K562 (cell line): ENCODE results near the gene ZNF428. TPM values are rescaled to one million over a fixed set of nuclear protein-coding genes. Genes with fewer than 3 reads are reported as not detected.

Source experiments
- CREM ChIP-seq: IDR thresholded peaks from 2 replicates; pipeline ENCODE4 v1.6.1; 2014; ENCODE audit warnings: antibody characterized with exemption, low read depth
- DMBX1 ChIP-seq: fragments of 250-450 bp; sonication (Bioruptor Pico); IDR thresholded peaks from 2 replicates; pipeline ENCODE4 v1.8.0; 2022; ENCODE audit warnings: inconsistent platforms, mild to moderate bottlenecking, moderate library complexity, borderline replicate concordance
- KDM5B ChIP-seq: fragments of 200-600 bp; sonication (generic); IDR thresholded peaks from 2 replicates; pipeline ENCODE4 v1.6.1; 2012; ENCODE audit warnings: low read depth, mild to moderate bottlenecking, moderate library complexity, low read length, control low read depth, inconsistent platforms; ENCODE audit not compliant: insufficient replicate concordance
- THRAP3 ChIP-seq: fragments of 450-650 bp; IDR thresholded peaks from 2 replicates; pipeline ENCODE4 v1.6.1; 2016; ENCODE audit warnings: mild to moderate bottlenecking, inconsistent platforms, borderline replicate concordance
- polyA plus RNA-seq, 8 experiments: library from polyadenylated mRNA; depleted of rRNA in 4 of 8; stranded (reverse) in 5 of 8; unstranded in 3 of 8; fragments of >200 nt; fragmentation: Nextera tagmentation in 2 of 8; fragmentation: Illumina TruSeq in 1 of 8; extraction: Ambion mirVana in 2 of 8; extraction: Trizol in 1 of 8; gene quantifications; 2 replicates each; pipeline versions ENCODE4 v1.2.1 to v1.2.3, GENCODE V29; 2011 to 2014; ENCODE audit warnings: inconsistent platforms in 1 of 8, missing spikeins in 1 of 8
- total RNA-seq, 7 experiments: library from RNA; depleted of rRNA in 6 of 7; stranded (reverse); fragments of >200 nt in 6 of 7; fragmentation: Illumina TruSeq in 2 of 7; extraction: Trizol in 2 of 7; gene quantifications; 2 replicates each; pipeline versions ENCODE4 v1.2.1 to v1.2.3, GENCODE V29; 2011 to 2021; ENCODE audit warnings: low replicate concordance in 1 of 7
- TF ChIP-seq, protein P1 (sequence below): fragments of 450-650 bp; IDR thresholded peaks from 2 replicates; pipeline ENCODE4 v1.6.1; 2018; ENCODE audit not compliant: partially characterized antibody
- TF ChIP-seq, protein P2 (sequence below): fragments of 450-650 bp; IDR thresholded peaks from 2 replicates; pipeline ENCODE4 v1.6.1; 2014; ENCODE audit warnings: low read depth, mild to moderate bottlenecking, moderate library complexity, borderline replicate concordance
- TF ChIP-seq, protein P3 (sequence below): fragments of 200-600 bp; sonication (generic); IDR thresholded peaks from one replicate; pipeline ENCODE4 v1.6.1; 2012; ENCODE audit warnings: mild to moderate bottlenecking, low read depth, low read length, inconsistent platforms

Gene ZNF428
- total and polyA plus RNA-seq, 9 of the 15 experiments (the other 6 are each of a cell fraction or from before 2014, with no cell fraction given) = 0.15 to 85.7 (median 15.9) TPM

- TF ChIP-seq, protein P1, sequence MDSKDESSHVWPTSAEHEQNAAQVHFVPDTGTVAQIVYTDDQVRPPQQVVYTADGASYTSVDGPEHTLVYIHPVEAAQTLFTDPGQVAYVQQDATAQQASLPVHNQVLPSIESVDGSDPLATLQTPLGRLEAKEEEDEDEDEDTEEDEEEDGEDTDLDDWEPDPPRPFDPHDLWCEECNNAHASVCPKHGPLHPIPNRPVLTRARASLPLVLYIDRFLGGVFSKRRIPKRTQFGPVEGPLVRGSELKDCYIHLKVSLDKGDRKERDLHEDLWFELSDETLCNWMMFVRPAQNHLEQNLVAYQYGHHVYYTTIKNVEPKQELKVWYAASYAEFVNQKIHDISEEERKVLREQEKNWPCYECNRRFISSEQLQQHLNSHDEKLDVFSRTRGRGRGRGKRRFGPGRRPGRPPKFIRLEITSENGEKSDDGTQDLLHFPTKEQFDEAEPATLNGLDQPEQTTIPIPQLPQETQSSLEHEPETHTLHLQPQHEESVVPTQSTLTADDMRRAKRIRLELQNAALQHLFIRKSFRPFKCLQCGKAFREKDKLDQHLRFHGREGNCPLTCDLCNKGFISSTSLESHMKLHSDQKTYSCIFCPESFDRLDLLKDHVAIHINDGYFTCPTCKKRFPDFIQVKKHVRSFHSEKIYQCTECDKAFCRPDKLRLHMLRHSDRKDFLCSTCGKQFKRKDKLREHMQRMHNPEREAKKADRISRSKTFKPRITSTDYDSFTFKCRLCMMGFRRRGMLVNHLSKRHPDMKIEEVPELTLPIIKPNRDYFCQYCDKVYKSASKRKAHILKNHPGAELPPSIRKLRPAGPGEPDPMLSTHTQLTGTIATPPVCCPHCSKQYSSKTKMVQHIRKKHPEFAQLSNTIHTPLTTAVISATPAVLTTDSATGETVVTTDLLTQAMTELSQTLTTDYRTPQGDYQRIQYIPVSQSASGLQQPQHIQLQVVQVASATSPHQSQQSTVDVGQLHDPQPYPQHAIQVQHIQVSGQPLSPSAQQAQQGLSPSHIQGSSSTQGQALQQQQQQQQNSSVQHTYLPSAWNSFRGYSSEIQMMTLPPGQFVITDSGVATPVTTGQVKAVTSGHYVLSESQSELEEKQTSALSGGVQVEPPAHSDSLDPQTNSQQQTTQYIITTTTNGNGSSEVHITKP = peak; percentile 76
- TF ChIP-seq, protein P2, sequence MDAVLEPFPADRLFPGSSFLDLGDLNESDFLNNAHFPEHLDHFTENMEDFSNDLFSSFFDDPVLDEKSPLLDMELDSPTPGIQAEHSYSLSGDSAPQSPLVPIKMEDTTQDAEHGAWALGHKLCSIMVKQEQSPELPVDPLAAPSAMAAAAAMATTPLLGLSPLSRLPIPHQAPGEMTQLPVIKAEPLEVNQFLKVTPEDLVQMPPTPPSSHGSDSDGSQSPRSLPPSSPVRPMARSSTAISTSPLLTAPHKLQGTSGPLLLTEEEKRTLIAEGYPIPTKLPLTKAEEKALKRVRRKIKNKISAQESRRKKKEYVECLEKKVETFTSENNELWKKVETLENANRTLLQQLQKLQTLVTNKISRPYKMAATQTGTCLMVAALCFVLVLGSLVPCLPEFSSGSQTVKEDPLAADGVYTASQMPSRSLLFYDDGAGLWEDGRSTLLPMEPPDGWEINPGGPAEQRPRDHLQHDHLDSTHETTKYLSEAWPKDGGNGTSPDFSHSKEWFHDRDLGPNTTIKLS = peak; percentile 43; the same call in 1 of the 2 replicates
- 0 out of 2 replicates have a peak, but pooled peaks have one; percentile 13 for TF ChIP-seq CREM
- 0 out of 2 replicates have a peak, but pooled peaks have one; percentile 20 for TF ChIP-seq DMBX1 (CRISPR knock-in tag)
- peak; percentile 28 for TF ChIP-seq KDM5B
- no peak for TF ChIP-seq THRAP3
- TF ChIP-seq, protein P3, sequence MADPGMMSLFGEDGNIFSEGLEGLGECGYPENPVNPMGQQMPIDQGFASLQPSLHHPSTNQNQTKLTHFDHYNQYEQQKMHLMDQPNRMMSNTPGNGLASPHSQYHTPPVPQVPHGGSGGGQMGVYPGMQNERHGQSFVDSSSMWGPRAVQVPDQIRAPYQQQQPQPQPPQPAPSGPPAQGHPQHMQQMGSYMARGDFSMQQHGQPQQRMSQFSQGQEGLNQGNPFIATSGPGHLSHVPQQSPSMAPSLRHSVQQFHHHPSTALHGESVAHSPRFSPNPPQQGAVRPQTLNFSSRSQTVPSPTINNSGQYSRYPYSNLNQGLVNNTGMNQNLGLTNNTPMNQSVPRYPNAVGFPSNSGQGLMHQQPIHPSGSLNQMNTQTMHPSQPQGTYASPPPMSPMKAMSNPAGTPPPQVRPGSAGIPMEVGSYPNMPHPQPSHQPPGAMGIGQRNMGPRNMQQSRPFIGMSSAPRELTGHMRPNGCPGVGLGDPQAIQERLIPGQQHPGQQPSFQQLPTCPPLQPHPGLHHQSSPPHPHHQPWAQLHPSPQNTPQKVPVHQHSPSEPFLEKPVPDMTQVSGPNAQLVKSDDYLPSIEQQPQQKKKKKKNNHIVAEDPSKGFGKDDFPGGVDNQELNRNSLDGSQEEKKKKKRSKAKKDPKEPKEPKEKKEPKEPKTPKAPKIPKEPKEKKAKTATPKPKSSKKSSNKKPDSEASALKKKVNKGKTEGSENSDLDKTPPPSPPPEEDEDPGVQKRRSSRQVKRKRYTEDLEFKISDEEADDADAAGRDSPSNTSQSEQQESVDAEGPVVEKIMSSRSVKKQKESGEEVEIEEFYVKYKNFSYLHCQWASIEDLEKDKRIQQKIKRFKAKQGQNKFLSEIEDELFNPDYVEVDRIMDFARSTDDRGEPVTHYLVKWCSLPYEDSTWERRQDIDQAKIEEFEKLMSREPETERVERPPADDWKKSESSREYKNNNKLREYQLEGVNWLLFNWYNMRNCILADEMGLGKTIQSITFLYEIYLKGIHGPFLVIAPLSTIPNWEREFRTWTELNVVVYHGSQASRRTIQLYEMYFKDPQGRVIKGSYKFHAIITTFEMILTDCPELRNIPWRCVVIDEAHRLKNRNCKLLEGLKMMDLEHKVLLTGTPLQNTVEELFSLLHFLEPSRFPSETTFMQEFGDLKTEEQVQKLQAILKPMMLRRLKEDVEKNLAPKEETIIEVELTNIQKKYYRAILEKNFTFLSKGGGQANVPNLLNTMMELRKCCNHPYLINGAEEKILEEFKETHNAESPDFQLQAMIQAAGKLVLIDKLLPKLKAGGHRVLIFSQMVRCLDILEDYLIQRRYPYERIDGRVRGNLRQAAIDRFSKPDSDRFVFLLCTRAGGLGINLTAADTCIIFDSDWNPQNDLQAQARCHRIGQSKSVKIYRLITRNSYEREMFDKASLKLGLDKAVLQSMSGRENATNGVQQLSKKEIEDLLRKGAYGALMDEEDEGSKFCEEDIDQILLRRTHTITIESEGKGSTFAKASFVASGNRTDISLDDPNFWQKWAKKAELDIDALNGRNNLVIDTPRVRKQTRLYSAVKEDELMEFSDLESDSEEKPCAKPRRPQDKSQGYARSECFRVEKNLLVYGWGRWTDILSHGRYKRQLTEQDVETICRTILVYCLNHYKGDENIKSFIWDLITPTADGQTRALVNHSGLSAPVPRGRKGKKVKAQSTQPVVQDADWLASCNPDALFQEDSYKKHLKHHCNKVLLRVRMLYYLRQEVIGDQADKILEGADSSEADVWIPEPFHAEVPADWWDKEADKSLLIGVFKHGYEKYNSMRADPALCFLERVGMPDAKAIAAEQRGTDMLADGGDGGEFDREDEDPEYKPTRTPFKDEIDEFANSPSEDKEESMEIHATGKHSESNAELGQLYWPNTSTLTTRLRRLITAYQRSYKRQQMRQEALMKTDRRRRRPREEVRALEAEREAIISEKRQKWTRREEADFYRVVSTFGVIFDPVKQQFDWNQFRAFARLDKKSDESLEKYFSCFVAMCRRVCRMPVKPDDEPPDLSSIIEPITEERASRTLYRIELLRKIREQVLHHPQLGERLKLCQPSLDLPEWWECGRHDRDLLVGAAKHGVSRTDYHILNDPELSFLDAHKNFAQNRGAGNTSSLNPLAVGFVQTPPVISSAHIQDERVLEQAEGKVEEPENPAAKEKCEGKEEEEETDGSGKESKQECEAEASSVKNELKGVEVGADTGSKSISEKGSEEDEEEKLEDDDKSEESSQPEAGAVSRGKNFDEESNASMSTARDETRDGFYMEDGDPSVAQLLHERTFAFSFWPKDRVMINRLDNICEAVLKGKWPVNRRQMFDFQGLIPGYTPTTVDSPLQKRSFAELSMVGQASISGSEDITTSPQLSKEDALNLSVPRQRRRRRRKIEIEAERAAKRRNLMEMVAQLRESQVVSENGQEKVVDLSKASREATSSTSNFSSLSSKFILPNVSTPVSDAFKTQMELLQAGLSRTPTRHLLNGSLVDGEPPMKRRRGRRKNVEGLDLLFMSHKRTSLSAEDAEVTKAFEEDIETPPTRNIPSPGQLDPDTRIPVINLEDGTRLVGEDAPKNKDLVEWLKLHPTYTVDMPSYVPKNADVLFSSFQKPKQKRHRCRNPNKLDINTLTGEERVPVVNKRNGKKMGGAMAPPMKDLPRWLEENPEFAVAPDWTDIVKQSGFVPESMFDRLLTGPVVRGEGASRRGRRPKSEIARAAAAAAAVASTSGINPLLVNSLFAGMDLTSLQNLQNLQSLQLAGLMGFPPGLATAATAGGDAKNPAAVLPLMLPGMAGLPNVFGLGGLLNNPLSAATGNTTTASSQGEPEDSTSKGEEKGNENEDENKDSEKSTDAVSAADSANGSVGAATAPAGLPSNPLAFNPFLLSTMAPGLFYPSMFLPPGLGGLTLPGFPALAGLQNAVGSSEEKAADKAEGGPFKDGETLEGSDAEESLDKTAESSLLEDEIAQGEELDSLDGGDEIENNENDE = no peak
These were observed 48.5 kb upstream of the ZNF428 start (continued) for GRCh38 chr19:43667876-43668405.
